Measurements from ENCODE around the gene PVALEF.

The PVALEF gene

DNA sequence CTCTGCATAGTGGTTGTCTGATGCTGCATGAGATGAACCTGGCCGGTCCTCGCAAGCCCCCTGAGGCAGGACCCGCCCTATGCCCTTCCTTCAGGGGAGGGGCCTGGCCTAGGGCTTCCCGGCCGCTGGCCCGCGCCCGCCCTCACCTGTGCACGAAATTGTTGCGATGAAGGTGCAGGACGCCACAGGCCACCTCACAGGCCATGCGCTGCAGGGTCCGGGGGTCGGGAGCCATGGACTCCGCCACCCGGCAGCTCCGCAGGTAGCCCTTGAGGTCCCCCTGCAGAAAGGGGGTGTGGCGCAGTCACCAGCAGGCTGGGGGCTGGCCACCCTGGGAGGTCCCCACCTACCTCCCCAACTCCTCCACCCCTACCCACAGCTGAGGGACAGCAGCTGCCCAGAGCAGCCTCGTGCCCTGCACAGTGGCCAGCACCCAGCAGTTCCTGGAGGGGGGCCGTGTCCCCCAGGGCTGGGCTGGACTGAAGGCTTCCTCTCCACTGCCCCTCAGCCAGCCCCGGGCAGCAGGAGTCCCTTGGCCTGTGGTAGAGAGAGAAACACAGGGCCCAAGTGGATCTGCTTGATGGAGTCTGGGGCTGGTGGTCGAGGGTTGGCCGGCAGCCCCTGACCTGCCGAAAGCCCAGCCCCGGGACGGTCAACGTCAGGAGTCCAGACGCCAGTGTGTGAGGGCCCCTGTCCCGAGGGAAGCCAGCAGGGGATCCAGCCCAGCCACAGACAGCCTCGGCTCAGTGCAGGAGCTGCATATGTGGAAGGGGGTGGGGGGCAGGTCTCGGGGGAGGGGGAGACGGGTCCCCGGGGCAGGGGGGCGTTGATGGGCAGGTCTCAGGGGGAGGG is 38.8 kb upstream of the PVALEF start:
- no peak for DNase-seq (ENCODE audit: low spot score)
- TF ChIP-seq, protein P1, sequence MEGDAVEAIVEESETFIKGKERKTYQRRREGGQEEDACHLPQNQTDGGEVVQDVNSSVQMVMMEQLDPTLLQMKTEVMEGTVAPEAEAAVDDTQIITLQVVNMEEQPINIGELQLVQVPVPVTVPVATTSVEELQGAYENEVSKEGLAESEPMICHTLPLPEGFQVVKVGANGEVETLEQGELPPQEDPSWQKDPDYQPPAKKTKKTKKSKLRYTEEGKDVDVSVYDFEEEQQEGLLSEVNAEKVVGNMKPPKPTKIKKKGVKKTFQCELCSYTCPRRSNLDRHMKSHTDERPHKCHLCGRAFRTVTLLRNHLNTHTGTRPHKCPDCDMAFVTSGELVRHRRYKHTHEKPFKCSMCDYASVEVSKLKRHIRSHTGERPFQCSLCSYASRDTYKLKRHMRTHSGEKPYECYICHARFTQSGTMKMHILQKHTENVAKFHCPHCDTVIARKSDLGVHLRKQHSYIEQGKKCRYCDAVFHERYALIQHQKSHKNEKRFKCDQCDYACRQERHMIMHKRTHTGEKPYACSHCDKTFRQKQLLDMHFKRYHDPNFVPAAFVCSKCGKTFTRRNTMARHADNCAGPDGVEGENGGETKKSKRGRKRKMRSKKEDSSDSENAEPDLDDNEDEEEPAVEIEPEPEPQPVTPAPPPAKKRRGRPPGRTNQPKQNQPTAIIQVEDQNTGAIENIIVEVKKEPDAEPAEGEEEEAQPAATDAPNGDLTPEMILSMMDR (IDR thresholded peaks at IDR 0.05; ENCODE audit: extremely low read depth, missing control alignments) = no peak

DNA sequence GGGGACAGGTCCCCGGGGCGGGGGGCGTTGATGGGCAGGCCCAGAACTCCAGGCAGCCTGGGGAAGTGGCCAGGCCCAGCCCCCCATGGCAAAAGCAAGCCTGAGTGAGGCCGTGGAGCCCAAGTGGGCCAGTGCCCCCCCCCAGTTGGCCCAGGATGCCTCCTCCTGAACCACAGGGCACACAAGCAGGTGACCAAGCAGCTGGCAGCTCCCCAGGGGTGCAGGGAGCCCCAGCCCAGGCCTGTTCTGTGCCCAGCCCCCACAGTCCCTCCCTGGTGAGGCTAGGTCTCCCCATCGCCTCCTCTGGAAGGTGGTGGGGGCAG is 38.2 kb upstream of the PVALEF start:
- no peak for DNase-seq (ENCODE audit: low spot score)
- TF ChIP-seq, protein P1 (IDR thresholded peaks at IDR 0.05; ENCODE audit: extremely low read depth, missing control alignments) = no peak

DNA sequence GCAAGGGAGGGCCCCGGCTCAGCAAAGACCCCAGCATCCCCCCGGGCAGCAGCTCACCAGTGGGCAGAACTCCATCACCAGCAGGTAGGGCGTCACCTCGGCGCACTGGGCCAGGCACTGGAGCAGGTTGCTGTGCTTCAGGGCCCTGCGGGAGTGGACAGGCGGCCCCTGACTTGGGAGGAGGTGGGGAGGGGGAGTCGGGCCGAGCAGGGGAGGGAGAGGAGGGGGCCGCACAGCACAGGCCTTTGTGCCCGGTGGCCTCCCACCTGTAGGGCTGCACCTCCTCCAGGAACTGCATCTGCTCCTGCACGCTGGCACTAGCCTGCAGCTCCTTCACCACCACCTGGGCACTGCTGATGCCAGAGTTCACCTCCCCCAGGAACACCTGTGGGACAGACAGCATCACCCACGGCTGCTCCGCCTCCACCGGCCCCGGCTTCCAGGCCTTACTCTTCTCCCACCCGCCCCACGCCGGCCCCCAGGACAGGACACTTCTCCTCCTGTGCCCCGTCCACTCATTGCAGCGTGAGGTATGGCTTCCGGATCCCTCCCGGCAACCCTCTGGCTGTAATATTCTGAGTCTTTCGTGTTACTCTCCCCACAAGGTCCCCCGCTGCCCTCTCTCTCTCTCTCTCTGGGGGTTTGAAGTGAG is 37.7 kb upstream of the PVALEF start:
- DNase-seq (ENCODE audit: low spot score) = no peak
- TF ChIP-seq, protein P1 (IDR thresholded peaks at IDR 0.05; ENCODE audit: extremely low read depth, missing control alignments) = no peak

DNA sequence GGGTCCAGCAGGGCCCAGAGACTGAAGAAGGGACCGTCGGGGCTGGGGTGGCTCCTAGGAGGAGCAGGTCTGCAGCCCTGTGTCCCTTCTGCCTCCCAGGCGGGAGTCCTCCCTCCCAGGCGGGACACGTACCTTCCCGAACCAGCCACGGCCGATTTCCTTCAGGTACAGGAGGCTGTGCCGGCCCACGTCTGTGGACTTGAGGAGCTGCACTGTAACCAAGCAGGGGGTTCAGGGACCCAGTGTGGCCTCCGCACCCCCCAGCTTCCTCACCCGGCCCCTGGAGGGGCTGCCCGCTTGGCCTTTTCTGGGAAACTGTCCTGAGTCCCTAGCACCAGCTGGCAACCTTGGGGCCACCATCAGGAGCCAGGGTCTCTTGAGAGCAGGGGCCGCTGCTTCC is 37.0 kb upstream of the PVALEF start:
- TF ChIP-seq, protein P1 (IDR thresholded peaks at IDR 0.05; ENCODE audit: extremely low read depth, missing control alignments) = no peak
- no peak for DNase-seq (ENCODE audit: low spot score)

DNA sequence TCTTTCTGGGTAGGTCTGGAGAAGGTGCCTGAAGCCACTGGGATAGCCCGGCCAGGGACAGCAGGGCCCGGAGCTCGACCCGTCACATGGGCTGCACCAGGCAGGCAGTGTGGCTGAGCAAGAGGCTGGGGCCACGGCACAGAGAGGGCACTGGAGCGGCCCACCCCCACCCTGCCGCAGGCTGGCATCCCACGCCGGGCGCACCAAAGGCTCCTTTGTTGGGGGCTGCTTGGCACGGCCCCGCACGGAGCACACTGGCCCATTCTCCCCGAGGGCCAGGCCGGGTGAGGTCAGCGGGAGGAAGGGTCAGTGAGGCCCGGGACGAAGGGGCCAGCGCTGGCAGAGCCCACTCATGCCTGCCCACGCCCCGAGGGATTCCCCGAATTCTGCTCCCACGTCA is 36.5 kb upstream of the PVALEF start:
- TF ChIP-seq, protein P1 (IDR thresholded peaks at IDR 0.05; ENCODE audit: extremely low read depth, missing control alignments) = no peak
- DNase-seq (ENCODE audit: low spot score) = no peak

DNA sequence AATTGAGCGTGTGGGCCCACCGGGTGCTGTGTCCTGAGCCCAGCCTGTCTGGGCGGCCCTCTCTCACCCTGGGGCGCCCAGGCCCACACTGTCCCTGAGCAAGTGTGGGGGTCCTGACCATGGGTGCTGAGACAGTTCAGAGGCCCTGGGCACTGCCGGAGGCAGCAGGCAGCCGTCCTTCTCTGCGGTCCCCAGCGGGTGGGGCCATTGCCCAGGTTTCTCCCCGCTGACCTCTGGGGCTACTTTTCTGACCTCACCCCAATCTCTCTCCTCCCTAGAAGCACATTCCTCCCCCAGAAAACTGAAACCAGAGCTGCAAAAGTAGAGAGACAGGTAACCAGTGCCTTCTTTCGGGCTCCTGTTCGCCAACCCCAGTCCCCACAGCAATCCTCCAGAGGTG is 36.0 kb upstream of the PVALEF start:
- TF ChIP-seq, protein P1 (IDR thresholded peaks at IDR 0.05; ENCODE audit: extremely low read depth, missing control alignments) = no peak
- DNase-seq (ENCODE audit: low spot score) = no peak

DNA sequence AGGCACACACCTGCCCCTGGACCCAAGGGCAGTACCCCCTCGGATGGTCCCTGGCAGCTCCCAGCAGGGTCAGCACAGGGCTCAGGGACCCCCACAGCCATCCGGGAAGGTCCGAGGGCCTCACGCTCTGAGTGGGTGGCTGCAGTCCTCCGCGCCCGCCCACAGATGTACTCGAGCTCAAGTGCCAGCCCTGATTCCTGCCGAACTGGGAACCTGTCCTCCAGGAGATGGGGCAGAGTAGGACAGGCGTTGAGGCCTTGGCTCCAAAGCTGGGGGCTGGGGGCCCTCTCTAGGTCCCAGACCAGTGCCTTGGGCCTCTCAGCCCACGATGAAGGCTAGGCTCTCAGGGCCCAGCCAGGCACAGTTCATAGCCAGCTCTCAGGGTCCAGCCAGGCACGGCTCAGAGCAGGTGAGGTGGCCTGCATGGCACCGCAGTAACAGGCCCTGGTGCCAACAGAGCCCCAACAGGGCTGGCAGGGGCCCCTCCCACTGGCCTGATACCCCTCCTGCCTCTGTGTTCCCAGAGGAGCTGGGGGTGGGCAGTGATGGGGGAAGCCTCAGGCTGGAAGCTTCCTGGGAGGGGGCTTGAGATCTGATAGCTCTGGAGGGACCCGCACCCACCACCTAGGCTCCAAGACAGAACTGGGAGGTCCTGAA is 35.5 kb upstream of the PVALEF start:
- no peak for DNase-seq (ENCODE audit: low spot score)
- TF ChIP-seq, protein P1 (IDR thresholded peaks at IDR 0.05; ENCODE audit: extremely low read depth, missing control alignments) = no peak
